Adrenal gland (tissue), 5 donors: ENCODE measurements around the gene AFM.

Experiments
- POLR2A ChIP-seq, 2 donors: fragments of 450-650 bp; IDR thresholded peaks; one replicate each; pipeline ENCODE4 v1.6.1; 2017; ENCODE audit warnings: antibody characterized with exemption in 2 of 2, mild to moderate bottlenecking in 2 of 2, moderate library complexity in 1 of 2
- TF ChIP-seq, protein P1 (sequence below), 6 experiments: fragments of 450-650 bp in 4 of 6; fragments of 200-600 bp in 2 of 6; sonication (generic) in 1 of 6; IDR thresholded peaks; 1 replicate in 5 of 6; 2 replicates in 1 of 6; pipeline versions ENCODE4 v1.5.1 to v1.8.0; 2016 to 2021; ENCODE audit warnings: antibody characterized with exemption in 6 of 6, mild to moderate bottlenecking in 2 of 6, moderate library complexity in 1 of 6
- donor health status: DM: no; HTN: no; CAD: no.

DNA sequence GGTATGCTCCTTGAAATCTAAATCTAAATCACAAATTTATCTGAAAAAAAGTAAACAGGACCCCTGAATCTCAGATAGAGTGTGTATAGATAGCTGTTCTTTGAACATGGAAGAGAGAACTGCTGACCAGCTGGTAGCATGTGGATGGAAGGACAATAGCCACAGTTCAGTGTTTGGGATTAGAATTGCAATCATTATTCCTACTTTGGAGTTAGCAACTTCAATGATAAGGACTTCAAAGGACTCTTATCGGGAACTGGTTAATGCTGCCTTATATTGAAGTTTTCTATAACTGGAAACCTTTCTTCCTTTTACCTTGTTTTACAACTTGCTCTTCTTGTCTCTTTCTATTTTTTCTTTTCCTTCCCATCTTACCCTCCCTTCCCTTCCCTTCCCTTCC, 5.0 kb downstream of the AFM start:
- TF ChIP-seq, protein P1, sequence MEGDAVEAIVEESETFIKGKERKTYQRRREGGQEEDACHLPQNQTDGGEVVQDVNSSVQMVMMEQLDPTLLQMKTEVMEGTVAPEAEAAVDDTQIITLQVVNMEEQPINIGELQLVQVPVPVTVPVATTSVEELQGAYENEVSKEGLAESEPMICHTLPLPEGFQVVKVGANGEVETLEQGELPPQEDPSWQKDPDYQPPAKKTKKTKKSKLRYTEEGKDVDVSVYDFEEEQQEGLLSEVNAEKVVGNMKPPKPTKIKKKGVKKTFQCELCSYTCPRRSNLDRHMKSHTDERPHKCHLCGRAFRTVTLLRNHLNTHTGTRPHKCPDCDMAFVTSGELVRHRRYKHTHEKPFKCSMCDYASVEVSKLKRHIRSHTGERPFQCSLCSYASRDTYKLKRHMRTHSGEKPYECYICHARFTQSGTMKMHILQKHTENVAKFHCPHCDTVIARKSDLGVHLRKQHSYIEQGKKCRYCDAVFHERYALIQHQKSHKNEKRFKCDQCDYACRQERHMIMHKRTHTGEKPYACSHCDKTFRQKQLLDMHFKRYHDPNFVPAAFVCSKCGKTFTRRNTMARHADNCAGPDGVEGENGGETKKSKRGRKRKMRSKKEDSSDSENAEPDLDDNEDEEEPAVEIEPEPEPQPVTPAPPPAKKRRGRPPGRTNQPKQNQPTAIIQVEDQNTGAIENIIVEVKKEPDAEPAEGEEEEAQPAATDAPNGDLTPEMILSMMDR (IDR thresholded peaks at IDR 0.05): no peak
- TF ChIP-seq POLR2A (IDR thresholded peaks at IDR 0.05): no peak
